Fibroblast of lung (primary cell): ENCODE results near the gene VSTM1. TPM values are rescaled to one million over a fixed set of nuclear protein-coding genes. Genes with fewer than 3 reads are reported as not detected.

Experiments used
- DNase-seq, 2 donors: peaks; one replicate each; pipeline versions ENCODE4 v3.0.0 to v3.0.0-alpha.2; 2010; ENCODE audit warnings: low read depth in 2 of 2
- H2AFZ ChIP-seq: 2 replicates; pipeline ENCODE4 v1.5.1; 2012; ENCODE audit warnings: low read length, control low read depth, inconsistent platforms
- H3K27ac ChIP-seq: 2 replicates; pipeline ENCODE4 v1.5.1; 2011; ENCODE audit warnings: low read length, control low read depth; ENCODE audit not compliant: insufficient read depth
- H3K27me3 ChIP-seq: 2 replicates; pipeline ENCODE4 v1.5.1; 2011; ENCODE audit warnings: mild to moderate bottlenecking, low read length; ENCODE audit not compliant: control insufficient read depth, insufficient read depth
- H3K36me3 ChIP-seq: 2 replicates; pipeline ENCODE4 v1.5.1; 2011; ENCODE audit warnings: low read length; ENCODE audit not compliant: control insufficient read depth, insufficient read depth
- H3K4me1 ChIP-seq: 2 replicates; pipeline ENCODE4 v1.5.1; 2011; ENCODE audit warnings: low read length; ENCODE audit not compliant: control insufficient read depth, insufficient read depth; ENCODE audit errors: extremely low read depth
- H3K4me2 ChIP-seq: 2 replicates; pipeline ENCODE4 v1.5.1; 2011; ENCODE audit warnings: low read length, control low read depth; ENCODE audit not compliant: insufficient read depth; ENCODE audit errors: extremely low read depth
- H3K4me3 ChIP-seq, 4 experiments: fragments of 200-600 bp in 1 of 4; sonication (generic) in 1 of 4; replicated peaks in 1 of 4; 2 replicates each; pipeline ENCODE4 v1.5.1; 2011 to 2016; ENCODE audit warnings: low read length in 4 of 4, low read depth in 3 of 4, mild to moderate bottlenecking in 3 of 4, control low read depth in 2 of 4, inconsistent platforms in 1 of 4, mixed read lengths in 1 of 4; ENCODE audit not compliant: insufficient read depth in 1 of 4; ENCODE audit errors: control extremely low read depth in 1 of 4
- H3K79me2 ChIP-seq: 2 replicates; pipeline ENCODE4 v1.5.1; 2012; ENCODE audit warnings: mild to moderate bottlenecking, low read length, inconsistent platforms; ENCODE audit not compliant: control insufficient read depth, insufficient read depth
- H3K9ac ChIP-seq: 2 replicates; pipeline ENCODE4 v1.5.1; 2011; ENCODE audit warnings: mild to moderate bottlenecking, low read length, control low read depth; ENCODE audit not compliant: insufficient read depth
- H3K9me3 ChIP-seq: 2 replicates; pipeline ENCODE4 v1.5.1; 2012; ENCODE audit warnings: low read depth, low read length; ENCODE audit not compliant: control insufficient read depth, insufficient read depth
- H4K20me1 ChIP-seq: 2 replicates; pipeline ENCODE4 v1.5.1; 2011; ENCODE audit warnings: low read length; ENCODE audit not compliant: control insufficient read depth, insufficient read depth; ENCODE audit errors: extremely low read depth
- EZH2 ChIP-seq: IDR thresholded peaks from 2 replicates; pipeline ENCODE4 v1.5.1; 2012; ENCODE audit warnings: low read length, control low read depth, mild to moderate bottlenecking; ENCODE audit errors: missing control alignments
- polyA plus RNA-seq, 2 donors: library from polyadenylated mRNA; depleted of rRNA in 1 of 2; stranded (reverse) in 1 of 2; unstranded in 1 of 2; fragments of >200 nt; gene quantifications; 2 replicates each; pipeline ENCODE4 v1.2.1, GENCODE V29; 2011 to 2012; ENCODE audit warnings: missing spikeins in 1 of 2
- total RNA-seq: library from RNA; depleted of rRNA; stranded (reverse); fragments of >200 nt; gene quantifications from 2 replicates; pipeline ENCODE4 v1.2.1, GENCODE V29; 2014
- TF ChIP-seq, protein P1 (sequence below), 2 donors: IDR thresholded peaks in 1 of 2; conservative IDR thresholded peaks in 1 of 2; 1 replicate in 1 of 2; 2 replicates in 1 of 2; pipeline ENCODE4 v1.5.1; 2011 to 2012; ENCODE audit warnings: low read length in 2 of 2, control low read depth in 1 of 2, inconsistent platforms in 1 of 2, low read depth in 1 of 2, mild to moderate bottlenecking in 1 of 2

The VSTM1 gene
- total and polyA plus RNA-seq, 2 donors (not counting 1 experiment from before 2014, with no cell fraction given) = not detected

- no peak for TF ChIP-seq EZH2
- TF ChIP-seq, protein P1, sequence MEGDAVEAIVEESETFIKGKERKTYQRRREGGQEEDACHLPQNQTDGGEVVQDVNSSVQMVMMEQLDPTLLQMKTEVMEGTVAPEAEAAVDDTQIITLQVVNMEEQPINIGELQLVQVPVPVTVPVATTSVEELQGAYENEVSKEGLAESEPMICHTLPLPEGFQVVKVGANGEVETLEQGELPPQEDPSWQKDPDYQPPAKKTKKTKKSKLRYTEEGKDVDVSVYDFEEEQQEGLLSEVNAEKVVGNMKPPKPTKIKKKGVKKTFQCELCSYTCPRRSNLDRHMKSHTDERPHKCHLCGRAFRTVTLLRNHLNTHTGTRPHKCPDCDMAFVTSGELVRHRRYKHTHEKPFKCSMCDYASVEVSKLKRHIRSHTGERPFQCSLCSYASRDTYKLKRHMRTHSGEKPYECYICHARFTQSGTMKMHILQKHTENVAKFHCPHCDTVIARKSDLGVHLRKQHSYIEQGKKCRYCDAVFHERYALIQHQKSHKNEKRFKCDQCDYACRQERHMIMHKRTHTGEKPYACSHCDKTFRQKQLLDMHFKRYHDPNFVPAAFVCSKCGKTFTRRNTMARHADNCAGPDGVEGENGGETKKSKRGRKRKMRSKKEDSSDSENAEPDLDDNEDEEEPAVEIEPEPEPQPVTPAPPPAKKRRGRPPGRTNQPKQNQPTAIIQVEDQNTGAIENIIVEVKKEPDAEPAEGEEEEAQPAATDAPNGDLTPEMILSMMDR (conservative IDR thresholded peaks at IDR 0.05 in 1 of 2, IDR thresholded peaks at IDR 0.05 in 1 of 2; ENCODE audit: low read depth in 1 of 2, low read length in 2 of 2) = no peak
- Histone ChIP-seq H3K4me3 (no peak overlapping the region), H3K27me3 (peaks cover 9% of the 10 kb centered on the region), H3K36me3 (no peaks in the 10 kb centered on the region), H3K79me2 (no peaks in the 10 kb centered on the region), H3K9ac (no peak overlapping the region), H2AFZ (no peak overlapping the region), H3K9me3 (no peaks in the 10 kb centered on the region), H4K20me1 (no peaks in the 10 kb centered on the region), H3K4me1 (no peaks in the 10 kb centered on the region), H3K27ac (no peak overlapping the region), H3K4me2 (no peak overlapping the region)
- no peak for DNase-seq
Observed at GRCh38 chr19:53998223-53998622, 65.5 kb downstream of the VSTM1 start.

DNA sequence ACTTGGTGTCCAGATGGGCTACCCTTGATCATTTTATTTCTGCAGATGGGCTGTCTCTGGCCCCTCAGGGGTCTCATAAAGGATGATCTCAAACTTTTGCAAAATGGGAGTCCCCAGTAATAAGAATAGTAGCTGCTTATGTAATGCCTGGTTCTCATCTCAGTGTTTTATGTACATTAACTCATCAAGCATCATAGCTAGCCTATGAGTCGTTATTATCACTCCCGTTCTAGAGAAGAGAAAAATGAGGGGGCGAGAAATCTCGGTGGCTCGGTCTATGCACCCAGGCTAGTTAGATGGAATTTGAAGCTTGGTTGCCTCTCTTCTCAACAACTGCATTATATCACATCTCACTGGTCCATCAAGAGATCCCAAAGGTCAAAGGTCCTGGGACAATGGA lies 68.9 kb downstream of the VSTM1 start:
- TF ChIP-seq, protein P1 (conservative IDR thresholded peaks at IDR 0.05 in 1 of 2, IDR thresholded peaks at IDR 0.05 in 1 of 2; ENCODE audit: low read depth in 1 of 2, low read length in 2 of 2) = no peak
- TF ChIP-seq EZH2 = no peak
- H3K9me3 ChIP-seq = no peaks in the 10 kb centered on the region
- H4K20me1 ChIP-seq = no peaks in the 10 kb centered on the region
- H3K4me1 ChIP-seq = no peaks in the 10 kb centered on the region
- H2AFZ ChIP-seq = no peak overlapping the region
- no peak overlapping the region for H3K4me3 ChIP-seq
- H3K79me2 ChIP-seq = no peaks in the 10 kb centered on the region
- H3K4me2 ChIP-seq = no peak overlapping the region
- H3K27ac ChIP-seq = no peak overlapping the region
- peaks cover 15% of the 10 kb centered on the region for H3K27me3 ChIP-seq
- peak in 1 of 2 donors; percentile 21 for DNase-seq
- H3K9ac ChIP-seq = no peak overlapping the region
- H3K36me3 ChIP-seq = no peaks in the 10 kb centered on the region

GRCh38 chr19:53993448-53993847 lies 70.2 kb downstream of the VSTM1 start:
- no peak overlapping the region for H3K4me2 ChIP-seq
- no peaks in the 10 kb centered on the region for H3K36me3 ChIP-seq
- H3K9me3 ChIP-seq = no peaks in the 10 kb centered on the region

More at GRCh38 chr19:53993448-53993847, 70.2 kb downstream of the VSTM1 start:
- Histone ChIP-seq H3K79me2 (no peaks in the 10 kb centered on the region), H2AFZ (no peak overlapping the region), H3K4me3 (no peak overlapping the region), H3K27me3 (peaks cover 13% of the 10 kb centered on the region), H3K27ac (no peak overlapping the region), H3K9ac (no peak overlapping the region), H4K20me1 (no peaks in the 10 kb centered on the region), H3K4me1 (no peaks in the 10 kb centered on the region)
- DNase-seq = no peak
- no peak for TF ChIP-seq EZH2
- TF ChIP-seq, protein P1 (conservative IDR thresholded peaks at IDR 0.05 in 1 of 2, IDR thresholded peaks at IDR 0.05 in 1 of 2; ENCODE audit: low read depth in 1 of 2, low read length in 2 of 2) = no peak
